C4-2B (cell line): ENCODE measurements around the gene APOL5.
"Not testable (repeated sequence)": the region's sequence is repeated elsewhere in the genome, so short reads cannot be mapped to it uniquely, and the experiment has no call there.

Source experiments
- H3K27ac ChIP-seq: fragments of 450-650 bp; 2 replicates; pipeline ENCODE4 v1.5.1; 2017
- ZFX ChIP-seq: fragments of 450-650 bp; IDR thresholded peaks from 2 replicates; pipeline ENCODE4 v1.6.1; 2017
- TF ChIP-seq, protein P1 (sequence below): fragments of 450-650 bp; conservative IDR thresholded peaks from 2 replicates; pipeline ENCODE4 v1.5.1; 2017; ENCODE audit warnings: mild to moderate bottlenecking

APOL5 gene

DNA sequence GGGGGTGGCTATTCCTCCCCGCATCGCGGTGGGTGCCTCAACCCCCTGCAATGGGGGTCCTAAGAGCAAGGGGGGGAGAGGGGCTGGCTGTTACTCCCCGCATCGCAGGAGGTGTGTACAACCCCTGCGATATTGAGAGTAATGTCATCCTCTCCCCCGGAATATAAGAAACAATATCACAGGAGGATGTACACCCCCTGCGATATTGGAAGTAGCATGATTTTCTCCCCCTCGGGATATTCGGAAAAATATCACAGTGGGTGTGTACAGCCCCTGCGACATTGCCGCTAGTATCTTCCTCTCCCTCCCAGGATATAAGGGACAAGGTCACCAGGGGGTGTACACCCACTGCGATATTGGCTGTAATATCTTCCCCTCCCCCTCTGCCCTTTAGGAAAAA is 22.5 kb upstream of the APOL5 start:
- TF ChIP-seq, protein P1, sequence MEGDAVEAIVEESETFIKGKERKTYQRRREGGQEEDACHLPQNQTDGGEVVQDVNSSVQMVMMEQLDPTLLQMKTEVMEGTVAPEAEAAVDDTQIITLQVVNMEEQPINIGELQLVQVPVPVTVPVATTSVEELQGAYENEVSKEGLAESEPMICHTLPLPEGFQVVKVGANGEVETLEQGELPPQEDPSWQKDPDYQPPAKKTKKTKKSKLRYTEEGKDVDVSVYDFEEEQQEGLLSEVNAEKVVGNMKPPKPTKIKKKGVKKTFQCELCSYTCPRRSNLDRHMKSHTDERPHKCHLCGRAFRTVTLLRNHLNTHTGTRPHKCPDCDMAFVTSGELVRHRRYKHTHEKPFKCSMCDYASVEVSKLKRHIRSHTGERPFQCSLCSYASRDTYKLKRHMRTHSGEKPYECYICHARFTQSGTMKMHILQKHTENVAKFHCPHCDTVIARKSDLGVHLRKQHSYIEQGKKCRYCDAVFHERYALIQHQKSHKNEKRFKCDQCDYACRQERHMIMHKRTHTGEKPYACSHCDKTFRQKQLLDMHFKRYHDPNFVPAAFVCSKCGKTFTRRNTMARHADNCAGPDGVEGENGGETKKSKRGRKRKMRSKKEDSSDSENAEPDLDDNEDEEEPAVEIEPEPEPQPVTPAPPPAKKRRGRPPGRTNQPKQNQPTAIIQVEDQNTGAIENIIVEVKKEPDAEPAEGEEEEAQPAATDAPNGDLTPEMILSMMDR: no peak
- no peak for TF ChIP-seq ZFX
- no peak overlapping the region for H3K27ac ChIP-seq

DNA sequence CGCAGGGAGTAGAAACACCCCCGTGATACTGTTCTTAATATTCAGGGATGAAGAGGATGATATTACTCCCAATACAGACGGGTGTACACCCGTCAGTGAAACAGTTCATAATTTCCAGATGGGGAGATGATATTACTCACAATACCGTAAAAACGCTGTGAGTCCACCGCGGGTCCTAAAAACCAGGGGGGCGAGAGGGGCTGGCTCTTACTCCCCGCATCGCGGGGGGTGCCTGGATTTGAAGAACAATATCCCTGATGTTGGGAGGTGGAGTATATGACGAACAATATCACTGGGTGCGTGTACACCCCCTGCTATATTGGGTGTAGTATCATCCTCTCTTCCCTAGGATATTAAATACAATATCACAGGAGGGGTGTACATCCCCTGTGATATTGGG is 20.5 kb upstream of the APOL5 start:
- TF ChIP-seq, protein P1: no peak
- TF ChIP-seq ZFX: no peak
- no peak overlapping the region for H3K27ac ChIP-seq

DNA sequence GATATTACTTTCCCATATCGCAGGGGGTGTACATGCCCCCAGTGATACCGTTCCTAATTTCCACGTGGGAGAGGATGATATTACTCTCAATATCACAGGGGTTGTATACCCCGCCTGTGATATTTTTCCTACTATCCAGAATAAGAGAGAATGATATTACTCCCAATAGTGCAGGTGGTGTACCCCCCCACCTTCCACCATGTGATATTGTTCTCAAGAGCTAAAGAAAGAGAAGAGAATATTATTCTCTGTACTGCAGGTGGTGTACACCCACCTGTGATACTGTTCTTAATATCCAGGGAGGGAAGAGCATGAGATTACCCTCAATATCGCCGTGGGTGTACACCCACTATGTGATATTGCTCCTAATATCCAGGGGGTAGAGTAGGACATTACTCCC is 17.8 kb upstream of the APOL5 start:
- H3K27ac ChIP-seq: not testable (repeated sequence)

DNA sequence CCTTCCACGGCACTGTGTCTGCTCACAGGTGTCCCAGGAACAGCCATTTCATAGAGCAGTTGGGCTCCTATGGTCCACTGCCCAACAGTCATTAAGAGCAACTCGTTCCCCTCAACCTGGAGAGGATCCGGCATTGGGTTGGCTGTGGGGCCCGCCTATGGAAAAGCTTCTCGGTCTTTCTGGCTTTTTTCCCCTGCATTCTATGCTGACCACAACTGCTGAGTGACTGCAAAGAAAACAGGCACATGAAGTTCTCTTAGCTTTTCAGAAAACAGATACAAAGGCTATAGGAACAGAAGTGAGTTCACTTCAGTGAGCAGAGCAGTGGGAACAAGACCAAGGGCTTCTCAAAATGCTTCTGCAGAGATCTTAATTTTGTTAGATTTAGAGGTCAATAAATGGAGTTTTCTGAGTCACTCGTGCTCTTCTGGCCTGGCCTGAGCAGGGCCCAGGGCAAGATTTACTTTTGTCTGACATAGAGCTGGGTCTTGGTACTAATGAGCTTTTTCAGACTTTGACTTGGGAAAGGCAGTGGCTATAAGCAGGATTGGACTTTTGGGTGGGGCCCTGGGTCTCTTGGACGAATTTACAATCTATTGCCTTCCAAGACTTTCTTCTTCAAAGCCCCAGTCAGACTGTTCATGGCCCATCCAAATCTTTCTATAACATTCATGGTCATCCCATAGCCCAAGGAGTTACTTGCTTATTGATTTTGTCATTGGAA is 13.6 kb upstream of the APOL5 start:
- H3K27ac ChIP-seq: no peak overlapping the region

DNA sequence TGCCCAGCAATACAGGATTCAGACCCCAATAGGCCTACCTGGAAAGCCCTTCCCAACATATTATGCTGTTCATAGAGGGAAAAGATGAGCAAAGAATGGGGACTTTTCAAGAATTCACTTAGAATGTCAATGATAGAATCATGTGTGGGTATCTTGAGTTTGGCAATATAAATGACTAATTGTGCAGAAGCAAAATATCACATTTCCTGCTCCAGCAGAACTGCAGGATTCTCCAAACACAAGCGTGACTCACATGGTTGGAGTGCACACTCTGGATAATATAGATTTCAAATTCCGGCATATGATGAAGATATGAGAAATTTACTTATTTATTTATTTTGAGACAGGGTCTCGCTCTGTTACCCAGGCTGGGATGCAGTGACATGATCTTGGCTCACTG is 12.5 kb upstream of the APOL5 start:
- TF ChIP-seq ZFX: no peak
- H3K27ac ChIP-seq: no peak overlapping the region

More for the DNA sequence above, 13.6 kb upstream of the APOL5 start:
- TF ChIP-seq ZFX: no peak
- TF ChIP-seq, protein P1: no peak

DNA sequence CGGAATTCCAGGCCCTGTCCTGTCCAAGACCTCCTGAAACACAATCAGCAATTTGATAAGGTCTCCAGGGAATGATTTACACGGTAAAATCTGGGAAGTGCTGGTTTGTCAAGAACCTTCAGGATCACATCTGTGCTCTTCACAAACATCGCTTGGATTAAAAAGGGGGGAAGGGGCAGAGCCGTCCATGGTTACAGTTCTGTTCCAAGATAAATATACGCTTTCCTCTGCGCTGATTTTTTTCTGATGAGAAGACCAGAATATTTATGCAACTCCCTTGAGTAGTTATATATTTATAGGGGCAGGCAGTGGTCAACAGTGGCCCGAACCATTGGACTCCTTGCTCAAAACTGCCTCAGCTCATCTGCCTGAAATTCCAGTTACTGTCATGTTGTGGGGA is 9.2 kb upstream of the APOL5 start:
- H3K27ac ChIP-seq: no peak overlapping the region
- TF ChIP-seq, protein P1: no peak
- no peak for TF ChIP-seq ZFX

DNA sequence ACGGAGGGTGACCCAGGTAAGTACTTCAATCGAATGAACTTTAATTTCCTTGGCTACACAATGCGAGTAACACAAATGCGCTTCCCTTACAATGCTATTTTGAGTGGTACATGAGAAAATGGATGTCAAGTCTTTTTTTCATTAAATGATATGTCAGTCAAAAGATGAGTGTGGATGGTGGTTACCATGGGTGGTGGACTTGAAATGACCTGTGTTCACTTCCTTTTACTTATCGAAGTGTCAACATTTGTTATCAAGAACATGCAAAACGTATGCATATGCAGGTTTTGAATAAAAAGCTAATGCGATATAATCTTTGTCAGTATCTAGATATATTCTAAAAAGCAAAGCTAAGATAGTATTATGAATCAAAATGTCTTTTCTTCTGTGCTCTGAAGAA is 8.8 kb upstream of the APOL5 start:
- H3K27ac ChIP-seq: no peak overlapping the region
- TF ChIP-seq ZFX: no peak
- TF ChIP-seq, protein P1: no peak

DNA sequence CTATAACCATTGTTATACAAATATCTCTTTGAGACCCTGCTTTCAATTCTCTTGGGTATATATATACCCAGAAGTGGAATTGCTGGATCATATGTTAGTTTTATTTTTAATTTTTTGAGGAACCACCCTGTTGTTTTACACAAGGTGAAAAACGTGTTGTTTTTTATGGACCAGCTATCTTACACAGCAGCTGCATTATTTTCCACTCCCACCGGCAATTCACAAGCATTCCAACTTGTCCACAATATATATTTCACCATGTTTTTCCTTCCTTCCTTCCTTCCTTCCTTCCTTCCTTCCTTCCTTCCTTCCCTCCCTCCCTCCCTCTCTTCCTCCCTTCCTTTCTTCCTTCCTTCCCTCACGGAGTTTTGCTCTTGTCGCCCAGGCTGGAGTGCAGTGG is 6.3 kb upstream of the APOL5 start:
- no peak overlapping the region for H3K27ac ChIP-seq
- TF ChIP-seq, protein P1: no peak
- TF ChIP-seq ZFX: no peak
